GM21786 (cell line): ENCODE data around the gene LINS1.

ENCODE experiments used
- ATAC-seq: cut with Tn5 transposase; IDR thresholded peaks from one replicate; pipeline ENCODE4 v1.9.1; 2021; ENCODE audit not compliant: unreplicated experiment

Gene LINS1, protein sequence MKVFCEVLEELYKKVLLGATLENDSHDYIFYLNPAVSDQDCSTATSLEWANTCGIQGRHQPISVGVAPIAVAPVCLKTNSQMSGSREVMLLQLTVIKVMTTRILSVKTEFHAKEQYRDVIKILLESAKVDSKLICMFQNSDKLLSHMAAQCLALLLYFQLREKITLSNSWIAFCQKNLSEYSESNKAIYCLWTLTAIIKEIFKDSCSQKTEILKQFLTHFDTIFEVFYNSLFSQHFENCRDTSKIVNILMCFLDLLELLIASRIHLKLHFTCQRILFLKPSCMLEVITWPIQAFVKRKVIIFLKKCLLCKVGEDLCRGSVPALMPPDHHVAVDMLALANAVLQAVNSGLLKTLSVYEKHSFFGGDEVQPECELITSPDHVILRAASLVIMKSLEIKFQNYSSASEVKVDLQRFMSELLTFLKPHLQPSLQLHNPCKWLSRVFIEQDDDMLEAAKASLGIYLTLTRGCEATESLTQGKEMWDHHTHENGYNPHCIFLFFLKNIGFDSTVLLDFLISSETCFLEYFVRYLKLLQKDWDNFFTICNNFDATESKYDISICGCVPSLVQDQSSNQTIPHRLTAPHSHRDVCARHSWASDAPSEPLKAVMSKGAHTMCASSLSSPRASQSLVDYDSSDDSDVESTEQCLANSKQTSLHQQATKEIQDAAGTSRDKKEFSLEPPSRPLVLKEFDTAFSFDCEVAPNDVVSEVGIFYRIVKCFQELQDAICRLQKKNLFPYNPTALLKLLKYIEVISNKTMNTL

DNA sequence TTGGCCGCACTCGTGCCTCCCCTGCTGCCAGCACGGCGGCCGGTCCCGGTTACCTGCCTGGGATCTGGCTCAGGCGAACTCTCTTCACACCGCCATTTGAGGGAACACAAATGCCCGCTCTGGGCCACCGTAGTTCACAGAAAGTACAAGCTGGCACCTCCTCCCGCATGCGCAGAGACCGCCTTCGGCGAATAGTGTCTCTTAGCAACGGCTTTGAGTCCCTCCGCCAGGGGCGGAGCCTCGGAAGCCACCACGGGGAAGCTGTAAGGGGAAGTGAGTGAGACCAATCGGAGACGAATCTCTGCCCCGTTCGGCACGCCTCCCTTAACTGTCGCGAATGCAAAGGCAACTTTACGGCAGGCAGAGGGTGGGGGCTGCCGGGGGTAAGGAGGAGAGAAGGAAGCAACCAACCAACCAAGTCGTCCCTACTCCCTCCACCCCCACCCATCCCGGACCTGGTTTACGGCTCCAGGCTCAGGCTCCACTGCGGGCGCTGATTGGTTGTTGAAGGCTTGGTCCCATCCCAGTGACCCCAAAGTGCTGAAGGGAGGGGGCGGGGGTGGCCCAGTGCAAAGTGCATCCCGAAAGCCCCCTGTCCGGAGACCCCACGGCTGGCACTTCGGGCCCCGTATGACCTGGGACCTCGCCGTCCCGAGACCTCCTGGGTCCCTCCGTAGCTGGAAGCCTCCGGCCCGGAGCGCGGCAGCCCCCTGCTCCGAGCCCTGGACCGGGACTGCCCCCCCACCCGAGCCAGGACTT lies at the start of gene LINS1, which contains the start of gene ASB7:
LINS1 (minus strand) TSS at position 121 of the 759 bp plus-strand sequence. CDS start 21,342 bp downstream, outside the sequence.
ASB7 (plus strand) TSS at position 526 of the 759 bp plus-strand sequence. CDS start 9,628 bp downstream, outside the sequence.
- peak; percentile 84 for ATAC-seq

DNA sequence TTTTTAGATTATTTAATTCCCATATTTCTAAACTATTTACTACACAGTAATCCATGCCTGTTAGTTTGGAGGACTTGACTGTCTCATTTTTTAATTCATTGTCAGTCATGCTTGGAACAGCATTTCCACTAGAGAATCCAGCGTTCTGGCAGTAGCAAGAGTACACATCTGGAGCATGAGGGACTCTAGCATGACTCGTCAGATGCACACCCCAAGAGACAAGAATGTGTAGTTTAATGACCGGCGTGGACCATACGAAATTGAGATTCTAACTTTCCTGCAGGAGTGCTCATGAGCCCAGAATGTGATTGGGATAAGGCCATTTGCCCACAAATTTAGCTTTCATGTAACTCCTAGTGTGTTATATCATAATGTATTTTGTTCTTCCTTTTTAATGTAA lies 49.3 kb upstream of the LINS1 start:
- ATAC-seq: no peak

DNA sequence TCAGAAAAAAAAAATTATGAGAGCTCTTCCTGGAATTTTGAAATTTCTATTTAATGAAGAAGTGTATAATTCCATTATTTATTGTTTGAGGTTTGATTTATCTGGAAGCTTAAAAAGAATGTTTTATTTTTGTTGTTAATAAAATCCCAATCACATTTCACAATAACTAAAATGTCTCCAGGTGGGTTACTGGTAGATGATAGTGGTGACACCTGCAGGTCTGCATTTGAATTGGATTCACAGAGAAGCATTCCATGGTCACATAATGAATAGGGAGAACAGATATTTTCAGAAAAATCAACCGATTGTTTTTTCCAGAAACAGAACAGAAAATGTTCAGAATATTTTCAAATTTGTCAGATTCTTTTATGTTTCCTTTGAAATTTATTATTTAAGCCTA lies 48.7 kb upstream of the LINS1 start:
- no peak for ATAC-seq

GRCh38 chr15:100648951-100649350 lies 47.0 kb upstream of the LINS1 start:
- ATAC-seq: no peak

DNA sequence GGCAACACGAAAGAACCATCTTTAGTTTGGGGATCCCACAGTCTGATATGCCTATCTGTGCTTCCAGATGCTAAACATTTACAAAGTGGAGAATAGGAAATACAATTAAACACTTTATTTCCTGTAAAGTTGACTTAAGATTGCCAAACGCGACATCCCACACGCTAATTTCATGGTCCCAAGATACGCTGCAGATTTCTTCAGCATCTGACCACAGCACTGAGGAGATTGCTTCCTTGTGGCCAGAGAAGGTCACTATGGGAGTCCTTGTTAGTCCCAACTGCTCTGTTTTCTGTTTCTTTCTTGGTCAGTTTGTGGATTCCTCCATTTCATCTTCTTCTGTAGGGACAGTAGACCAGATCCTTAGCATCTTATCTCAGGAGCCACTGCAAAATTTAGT lies 43.7 kb upstream of the LINS1 start:
- ATAC-seq: no peak

DNA sequence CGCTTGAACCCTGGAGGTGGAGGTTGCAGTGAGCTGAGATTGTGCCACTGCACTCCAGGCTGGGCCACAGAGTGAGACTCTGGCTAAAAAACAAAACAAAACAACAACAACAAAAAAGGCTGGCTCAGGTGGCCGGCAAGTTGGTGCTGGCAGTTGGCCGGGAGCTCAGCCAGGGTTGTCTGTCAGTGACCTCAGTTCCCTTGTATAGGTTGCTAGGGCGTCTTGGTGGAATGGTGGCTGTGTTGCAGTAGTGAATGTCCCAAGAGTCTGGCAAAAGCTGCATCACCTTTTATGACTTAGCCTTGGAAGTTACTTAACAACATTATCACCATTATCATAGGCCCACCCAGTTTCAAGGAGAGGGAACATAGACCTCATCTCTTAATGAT lies 41.0 kb upstream of the LINS1 start:
- ATAC-seq: no peak

DNA sequence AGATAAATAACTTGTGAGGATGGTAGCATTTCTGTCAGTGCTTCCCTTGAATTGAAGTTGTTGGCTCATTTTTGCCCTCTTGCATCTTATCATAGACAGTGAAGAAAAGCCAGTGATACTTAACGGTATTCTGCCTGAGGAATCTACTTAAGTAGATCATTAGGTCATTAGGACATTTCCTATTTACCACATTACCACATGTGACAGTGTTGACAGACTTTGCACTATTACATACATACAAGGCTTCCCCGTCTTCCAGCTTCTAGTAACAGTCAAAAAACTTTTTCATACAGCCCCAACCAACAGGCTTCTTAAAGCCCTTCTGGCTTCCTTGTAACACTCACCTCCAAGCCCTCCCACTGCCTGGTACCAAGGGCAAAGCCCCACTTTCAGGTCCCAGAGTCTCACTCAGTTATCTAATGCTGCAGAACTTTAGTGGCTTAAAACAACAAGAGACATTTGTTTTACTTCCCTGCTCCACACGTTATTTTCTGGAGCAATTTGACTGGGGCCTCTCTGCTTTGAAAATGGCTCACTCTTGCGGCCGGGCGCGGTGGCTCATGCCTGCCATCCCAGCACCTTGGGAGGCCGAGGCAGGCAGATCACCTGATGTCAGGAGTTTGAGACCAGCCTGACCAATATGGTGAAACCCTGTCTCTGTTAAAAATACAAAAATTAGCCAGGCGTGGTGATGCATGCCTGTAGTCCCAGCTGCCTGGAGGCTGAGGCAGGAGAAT lies 40.4 kb upstream of the LINS1 start:
- ATAC-seq: no peak

- ATAC-seq: no peak
Measured at GRCh38 chr15:100638177-100638730, 36.3 kb upstream of the LINS1 start.

DNA sequence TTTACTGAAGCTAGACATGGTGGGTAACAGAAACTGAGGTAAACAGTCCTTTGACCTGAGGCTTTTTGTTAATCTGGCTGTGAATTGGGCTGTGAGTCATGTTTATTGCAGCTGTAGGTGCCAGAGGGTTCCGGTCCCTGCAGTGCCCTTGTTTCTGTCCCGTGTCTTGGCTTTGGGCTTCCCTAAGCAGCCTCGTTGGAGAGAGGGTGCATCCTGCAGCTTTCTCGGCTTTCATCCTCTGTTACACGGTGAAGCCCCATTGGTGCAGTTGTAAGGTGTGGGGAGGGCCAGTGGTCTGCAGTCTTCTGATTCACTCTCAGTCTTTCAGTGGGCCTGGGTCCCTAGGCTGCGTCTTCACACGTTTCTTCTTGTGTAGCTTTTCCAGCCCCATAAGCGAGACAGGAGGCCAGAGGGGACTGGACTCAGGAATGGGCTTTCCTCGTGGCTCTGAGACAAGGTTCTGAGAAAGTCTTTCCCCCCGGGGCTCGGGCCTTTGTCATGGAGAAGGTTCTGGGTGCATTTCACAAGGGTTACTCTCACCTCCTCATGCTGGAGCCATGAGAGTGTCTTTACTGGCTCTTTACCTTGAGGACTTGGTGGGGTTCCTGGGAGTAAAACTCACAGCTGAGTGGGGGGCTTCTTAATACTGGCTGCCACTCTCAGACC lies 33.6 kb upstream of the LINS1 start:
- no peak for ATAC-seq

GRCh38 chr15:100633763-100634075 lies 31.7 kb upstream of the LINS1 start:
- ATAC-seq: no peak

GRCh38 chr15:100631831-100632230 lies 29.8 kb upstream of the LINS1 start:
- no peak for ATAC-seq

DNA sequence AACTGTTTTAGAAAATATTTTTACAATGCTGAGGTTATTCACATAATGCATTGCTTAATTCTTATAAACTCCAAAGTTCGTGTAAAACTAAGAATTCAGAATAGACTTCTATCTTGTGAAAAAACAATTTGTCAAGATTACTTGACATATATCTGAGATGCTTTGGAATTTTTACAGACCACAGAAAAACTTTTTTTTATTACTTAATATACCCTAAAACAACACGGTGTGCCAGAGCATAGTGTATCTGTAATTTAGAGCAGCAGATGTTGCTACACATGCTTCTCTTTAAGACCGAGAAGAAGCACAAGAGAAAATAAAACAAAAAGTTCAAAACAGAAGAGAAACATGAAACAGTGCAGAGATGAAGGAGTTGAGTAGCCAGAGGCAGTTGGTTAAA lies 26.8 kb upstream of the LINS1 start:
- no peak for ATAC-seq

DNA sequence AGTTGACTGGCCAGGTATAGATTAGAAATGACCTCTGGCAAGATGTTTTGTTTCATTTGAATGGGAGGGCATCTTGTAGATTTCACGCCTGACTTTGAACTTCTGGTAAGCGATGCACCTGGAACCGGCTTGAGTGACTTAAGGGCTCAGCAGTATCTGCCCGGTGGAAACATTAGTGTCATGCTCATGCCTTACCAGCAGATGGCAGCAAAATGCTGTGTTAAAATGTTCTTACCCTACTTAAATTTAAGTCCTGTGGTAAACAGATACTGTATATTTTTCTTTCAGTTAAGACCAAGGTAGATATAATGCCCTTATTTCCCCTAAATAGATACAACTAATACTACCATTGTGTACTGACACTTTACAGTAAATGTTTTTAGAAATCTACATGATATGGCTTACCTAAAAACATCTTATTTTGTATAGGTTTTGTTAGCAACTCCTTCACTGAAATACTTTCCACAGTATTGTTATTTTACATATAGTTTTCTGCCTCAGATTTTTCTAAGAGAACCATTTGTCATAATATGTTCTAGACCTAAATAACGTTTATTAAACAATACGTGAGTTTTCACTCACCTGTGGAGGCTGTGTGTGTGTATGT lies 25.9 kb upstream of the LINS1 start:
- ATAC-seq: peak; percentile 81

DNA sequence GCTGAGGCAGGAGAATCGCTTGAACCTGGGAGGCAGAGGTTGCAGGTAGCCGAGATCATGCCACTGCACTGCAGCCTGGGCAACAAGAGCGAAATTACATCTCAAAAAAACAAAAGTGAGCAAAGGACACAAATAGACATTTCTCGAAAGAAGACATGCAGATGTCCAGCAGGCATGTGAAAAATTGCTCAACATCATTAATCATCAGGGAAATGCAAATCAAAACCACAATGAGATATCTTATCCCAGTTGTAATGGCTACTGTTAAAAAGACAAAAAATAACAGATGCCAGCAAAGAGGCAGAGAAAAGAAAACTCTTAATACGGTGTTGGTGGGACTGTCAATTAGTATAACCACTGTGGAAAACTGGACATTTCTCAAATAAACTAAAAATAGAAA lies 21.3 kb upstream of the LINS1 start:
- no peak for ATAC-seq

- no peak for ATAC-seq
Measured at GRCh38 chr15:100616700-100617099, 14.7 kb upstream of the LINS1 start.

GRCh38 chr15:100615801-100616200 lies 13.8 kb upstream of the LINS1 start:
- ATAC-seq: no peak

DNA sequence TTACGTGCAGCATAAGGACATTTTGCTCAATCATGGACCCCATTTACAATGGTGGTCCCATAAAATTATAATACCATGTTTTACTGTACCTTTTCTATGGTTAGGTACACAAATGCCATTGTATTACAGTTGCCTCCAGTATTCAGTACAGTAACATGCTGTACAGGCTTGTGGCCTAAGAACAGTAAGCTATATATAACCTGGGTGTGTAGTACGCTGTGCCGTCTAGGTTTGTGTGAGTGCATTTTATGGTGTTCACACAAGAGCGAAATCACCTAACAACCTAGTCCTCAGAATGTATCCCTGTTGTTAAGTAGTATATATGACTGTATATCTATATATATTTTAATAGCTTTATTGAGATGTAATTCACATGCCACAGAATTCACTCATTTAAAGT lies 12.9 kb upstream of the LINS1 start:
- no peak for ATAC-seq

DNA sequence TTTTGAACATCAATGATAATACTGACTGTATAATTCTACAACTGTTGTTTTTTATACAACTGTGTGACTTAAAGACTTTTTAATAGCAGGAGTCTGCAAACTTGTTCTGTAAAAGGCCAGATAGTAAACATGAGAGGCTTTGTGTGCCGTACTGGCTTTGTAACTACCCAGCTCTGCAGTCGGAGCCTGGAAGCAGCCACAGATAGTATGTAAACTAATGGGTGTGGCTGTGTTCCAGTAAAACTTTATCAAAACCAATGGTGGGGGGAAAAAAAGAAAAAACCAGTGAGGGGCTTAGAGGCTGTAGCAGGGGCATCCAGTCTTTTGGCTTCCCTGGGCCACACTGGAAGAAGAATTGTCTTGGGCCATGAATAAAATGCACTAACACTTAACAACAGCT lies 12.4 kb upstream of the LINS1 start:
- no peak for ATAC-seq

- ATAC-seq: no peak
Measured at GRCh38 chr15:100613208-100613607, 11.2 kb upstream of the LINS1 start.

GRCh38 chr15:100612539-100612938 lies 10.6 kb upstream of the LINS1 start:
- no peak for ATAC-seq
